GM21360 (cell line): ENCODE data around the gene GALNT15.

ENCODE experiments used
- ATAC-seq: cut with Tn5 transposase; IDR thresholded peaks from one replicate; pipeline ENCODE4 v1.9.1; 2021; ENCODE audit warnings: mild to moderate bottlenecking, moderate library complexity; ENCODE audit not compliant: unreplicated experiment

Gene GALNT15, protein sequence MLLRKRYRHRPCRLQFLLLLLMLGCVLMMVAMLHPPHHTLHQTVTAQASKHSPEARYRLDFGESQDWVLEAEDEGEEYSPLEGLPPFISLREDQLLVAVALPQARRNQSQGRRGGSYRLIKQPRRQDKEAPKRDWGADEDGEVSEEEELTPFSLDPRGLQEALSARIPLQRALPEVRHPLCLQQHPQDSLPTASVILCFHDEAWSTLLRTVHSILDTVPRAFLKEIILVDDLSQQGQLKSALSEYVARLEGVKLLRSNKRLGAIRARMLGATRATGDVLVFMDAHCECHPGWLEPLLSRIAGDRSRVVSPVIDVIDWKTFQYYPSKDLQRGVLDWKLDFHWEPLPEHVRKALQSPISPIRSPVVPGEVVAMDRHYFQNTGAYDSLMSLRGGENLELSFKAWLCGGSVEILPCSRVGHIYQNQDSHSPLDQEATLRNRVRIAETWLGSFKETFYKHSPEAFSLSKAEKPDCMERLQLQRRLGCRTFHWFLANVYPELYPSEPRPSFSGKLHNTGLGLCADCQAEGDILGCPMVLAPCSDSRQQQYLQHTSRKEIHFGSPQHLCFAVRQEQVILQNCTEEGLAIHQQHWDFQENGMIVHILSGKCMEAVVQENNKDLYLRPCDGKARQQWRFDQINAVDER

DNA sequence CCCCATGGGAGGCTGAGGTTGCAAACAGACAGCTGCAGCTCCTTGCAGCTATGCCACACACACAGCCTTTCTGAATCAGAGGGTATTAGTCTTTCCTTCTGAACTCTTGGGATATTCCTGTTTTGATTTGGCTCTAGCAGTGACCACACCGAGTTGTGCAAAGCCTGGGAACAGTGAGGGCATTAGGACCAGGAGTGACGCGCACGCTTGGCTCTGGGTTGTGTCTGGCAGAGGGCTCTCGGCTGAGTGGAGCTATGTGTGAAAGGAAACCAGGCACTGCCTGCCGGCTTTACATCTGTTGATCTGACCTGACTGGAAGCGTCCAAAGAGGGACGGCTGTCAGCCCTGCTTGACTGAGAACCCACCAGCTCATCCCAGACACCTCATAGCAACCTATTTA lies at the start of gene GALNT15:
Gene GALNT15, plus strand, starts transcription at position 292 of the 400 bp plus-strand sequence. CDS start 472 bp downstream, outside the sequence.
- no peak for ATAC-seq

DNA sequence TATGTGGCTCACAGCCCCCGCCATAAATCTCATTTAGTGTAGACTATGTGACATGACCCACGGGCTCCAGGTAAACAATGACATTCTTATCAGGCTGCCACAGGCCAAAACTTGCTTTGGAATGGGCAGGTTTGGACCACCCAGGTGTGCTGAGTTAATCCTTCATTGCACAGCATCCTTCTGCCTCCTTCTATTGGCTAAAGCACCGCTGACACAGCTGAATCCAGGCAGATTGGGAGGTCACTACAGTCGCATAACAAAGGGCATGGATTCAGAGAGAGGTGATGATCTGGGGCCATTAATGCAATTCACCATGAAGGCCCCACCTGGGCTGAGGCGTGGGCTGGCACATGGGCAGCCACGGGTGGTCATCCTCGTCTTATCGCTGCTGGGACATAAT lies 47.8 kb upstream of the GALNT15 start:
- ATAC-seq, result no peak

GRCh38 chr3:16127249-16127648 lies 47.2 kb upstream of the GALNT15 start:
- no peak for ATAC-seq

DNA sequence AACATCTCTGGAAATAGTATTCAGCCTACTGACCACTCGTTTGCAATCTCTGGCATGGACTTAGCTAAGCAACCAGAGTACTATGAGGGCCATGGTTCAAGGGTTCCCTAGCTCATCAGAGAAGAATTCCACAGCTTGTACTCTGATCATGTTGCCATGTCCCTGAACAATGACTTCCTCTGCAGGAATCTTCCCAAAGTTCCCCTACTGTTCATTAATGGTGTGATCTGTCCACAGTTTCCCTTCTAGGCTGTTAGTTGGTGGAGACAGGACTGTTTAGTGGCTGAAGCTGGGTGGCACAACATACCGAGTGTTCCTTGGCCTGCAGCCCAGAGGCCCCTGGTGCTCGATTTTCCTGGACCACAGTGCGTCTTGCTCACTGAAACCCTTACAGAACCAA lies 44.4 kb upstream of the GALNT15 start:
- ATAC-seq, result no peak

DNA sequence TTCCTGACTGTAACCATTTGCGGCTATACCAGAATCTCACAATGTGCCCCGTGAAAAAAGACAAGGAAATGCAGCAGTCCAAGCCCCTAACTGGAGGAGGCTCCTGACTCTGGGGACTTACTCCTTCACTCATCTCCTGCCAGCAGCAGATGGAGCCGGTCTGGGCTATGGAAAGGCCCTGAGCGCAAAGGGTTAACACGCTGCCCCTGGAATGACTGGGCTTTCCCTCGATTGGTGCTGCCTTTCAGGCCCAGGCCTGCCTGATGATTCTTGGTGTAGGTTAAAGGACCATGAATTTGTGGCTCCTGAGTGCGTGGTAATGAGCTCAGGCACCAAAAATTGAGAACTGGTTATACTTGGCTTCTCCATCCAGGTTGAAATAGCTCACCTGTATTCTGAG lies 42.3 kb upstream of the GALNT15 start:
- ATAC-seq, result no peak

DNA sequence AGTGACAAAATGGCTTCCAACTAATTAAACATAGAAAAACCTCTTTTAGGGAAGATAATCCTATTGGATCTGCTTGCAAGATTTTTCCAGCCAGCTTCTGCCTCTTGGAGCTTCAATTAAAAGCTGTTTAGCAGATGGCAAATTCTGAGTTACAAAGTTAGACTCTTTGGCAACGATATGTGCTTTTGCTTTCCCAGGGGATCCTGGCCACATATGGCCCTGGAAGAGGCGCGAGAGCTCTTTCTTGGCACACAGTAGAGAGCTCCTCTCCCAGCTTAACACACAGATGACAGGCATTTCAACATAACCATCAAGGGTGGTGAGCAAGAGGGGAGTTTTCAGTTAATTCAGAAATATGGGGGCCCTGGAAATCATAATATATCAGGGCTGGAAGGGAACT lies 41.6 kb upstream of the GALNT15 start:
- ATAC-seq, result no peak

- ATAC-seq, result no peak
These were observed 40.1 kb upstream of the GALNT15 start for GRCh38 chr3:16134173-16134928.

- ATAC-seq, result no peak
These were observed 38.4 kb upstream of the GALNT15 start for GRCh38 chr3:16136055-16136454.

GRCh38 chr3:16137044-16137443 lies 37.4 kb upstream of the GALNT15 start:
- ATAC-seq, result no peak

- ATAC-seq, result no peak
These were observed 36.5 kb upstream of the GALNT15 start for GRCh38 chr3:16137977-16138376.

- ATAC-seq, result no peak
These were observed 34.2 kb upstream of the GALNT15 start for GRCh38 chr3:16140116-16140893.

DNA sequence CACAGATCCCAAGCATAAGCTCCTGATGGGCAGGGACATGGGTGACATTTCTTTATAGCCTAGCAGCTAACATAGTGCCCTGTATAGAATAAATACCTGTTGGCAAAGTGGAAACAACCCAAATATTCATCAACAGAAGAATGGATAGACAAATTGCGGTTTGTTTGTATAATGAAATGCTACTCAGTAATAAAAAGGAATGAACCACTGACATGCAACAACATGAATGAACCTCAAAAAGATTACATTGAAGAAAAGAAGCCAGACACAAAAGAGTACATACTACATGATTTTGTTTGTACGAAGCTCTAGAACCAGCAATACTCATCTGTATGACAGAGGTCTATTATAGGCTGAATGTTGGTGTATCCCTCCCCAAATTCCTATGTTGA lies 33.6 kb upstream of the GALNT15 start:
- ATAC-seq, result no peak

DNA sequence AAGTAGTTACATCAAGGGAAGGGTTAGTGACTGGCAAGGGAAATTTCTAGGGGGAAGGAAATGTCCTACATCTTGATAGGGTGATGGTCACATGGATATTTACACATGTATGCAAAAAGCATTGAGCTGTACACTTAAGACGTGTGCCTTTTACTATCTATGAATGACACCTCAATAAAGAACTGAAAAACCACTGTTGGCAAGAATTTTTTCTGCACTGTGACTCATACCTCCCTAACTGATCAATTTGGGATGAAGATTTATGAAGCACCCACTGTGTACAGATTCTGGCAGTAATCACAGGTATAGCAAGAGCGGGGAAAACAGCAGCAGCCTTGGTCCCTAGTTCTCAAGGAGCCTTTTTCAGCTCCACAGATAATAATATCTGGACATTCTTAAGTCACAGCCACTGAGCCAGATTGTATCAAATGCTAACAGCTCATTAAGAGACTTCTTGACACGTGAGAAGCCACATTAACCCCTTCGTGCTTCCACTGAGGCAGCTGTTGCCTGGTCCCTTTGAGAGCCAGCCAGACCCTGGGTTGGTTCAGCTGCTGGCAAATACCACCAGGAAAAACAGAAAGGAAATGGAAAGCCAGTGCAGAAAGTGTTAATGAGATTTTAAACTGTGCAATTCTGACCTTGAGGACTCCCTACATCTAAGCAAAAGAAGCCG lies 32.0 kb upstream of the GALNT15 start:
- no peak for ATAC-seq

DNA sequence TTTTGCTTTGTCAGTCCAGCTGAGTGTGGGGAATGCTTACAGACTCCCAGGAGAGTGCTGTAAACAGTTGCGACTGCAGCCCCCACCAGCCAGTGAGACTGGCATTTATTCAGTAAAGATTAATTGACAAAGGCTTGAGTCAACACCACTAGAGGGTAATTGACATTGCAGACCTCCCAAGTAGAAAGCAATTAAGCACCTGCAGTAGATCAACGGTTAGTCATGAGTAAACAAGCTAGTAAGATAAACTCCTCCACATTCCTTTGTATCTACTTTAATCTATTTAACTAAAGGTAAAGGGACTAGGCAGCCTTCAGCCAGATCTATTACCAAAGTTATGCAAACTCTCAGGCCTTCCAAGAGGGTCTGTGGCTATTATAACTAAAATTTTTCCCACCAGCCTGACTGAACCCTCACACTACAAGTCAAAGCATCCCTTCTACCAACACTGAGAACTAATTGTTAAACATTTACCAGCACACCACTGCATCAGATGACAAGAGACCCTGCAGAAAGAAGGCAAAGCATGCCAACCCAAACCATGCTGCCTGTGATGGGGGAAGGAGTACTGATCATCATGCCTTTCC lies 30.5 kb upstream of the GALNT15 start:
- ATAC-seq, result no peak

DNA sequence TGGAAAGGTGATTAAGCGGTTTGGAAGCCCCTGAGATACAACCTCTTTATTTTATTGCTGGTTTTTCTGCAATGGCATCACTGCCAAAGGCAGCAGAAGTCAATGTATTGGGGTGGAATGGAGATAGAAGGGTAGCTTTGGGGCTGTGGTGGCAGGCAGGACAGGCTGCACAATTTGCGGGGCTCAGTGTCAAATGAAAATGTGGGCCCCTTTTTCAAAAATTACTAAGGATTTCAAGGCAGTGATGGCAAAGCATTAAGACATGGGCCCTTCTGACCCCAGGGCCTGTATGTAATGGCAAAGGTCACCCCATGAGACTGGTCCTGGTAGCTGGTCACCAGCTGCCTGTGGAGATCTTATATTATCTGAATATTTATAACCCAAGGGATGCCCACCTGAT lies 29.3 kb upstream of the GALNT15 start:
- no peak for ATAC-seq

GRCh38 chr3:16146015-16146730 lies 28.3 kb upstream of the GALNT15 start:
- ATAC-seq, result no peak

DNA sequence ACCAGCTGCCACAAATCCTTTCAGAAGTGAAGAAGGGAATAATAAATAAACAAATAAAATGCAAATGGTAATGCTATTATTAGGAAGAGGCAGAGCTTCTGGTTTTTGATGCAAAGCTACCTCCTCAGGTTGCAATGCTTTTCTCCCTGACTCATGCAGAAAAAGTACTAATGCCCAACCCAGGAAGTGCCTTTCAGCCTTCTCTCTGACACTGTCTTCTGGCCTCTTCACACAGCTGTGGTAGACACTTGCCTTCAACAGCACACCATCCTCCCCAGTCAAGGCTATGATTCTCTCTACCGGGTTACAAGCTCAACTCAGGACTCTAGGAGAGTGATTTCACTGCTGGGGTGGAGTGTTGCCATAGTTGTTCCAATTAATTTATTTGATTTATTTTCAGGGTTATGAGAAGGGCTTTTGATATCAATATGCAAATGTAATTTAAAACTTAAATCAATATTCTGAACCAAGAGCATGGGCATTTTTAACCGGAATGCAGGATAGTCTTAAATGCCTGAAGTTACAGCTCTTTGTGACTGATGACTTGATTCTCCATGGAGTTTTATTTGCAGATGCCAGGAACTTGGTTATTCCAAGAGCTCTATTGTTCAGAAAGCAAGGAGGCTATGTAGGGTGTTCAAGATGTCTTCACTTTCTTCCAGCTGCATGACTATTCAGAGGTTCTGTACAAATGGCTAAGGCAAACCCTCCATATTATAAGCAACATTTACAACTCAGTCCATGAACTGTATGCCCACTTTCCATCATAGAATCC lies 27.1 kb upstream of the GALNT15 start:
- no peak for ATAC-seq

DNA sequence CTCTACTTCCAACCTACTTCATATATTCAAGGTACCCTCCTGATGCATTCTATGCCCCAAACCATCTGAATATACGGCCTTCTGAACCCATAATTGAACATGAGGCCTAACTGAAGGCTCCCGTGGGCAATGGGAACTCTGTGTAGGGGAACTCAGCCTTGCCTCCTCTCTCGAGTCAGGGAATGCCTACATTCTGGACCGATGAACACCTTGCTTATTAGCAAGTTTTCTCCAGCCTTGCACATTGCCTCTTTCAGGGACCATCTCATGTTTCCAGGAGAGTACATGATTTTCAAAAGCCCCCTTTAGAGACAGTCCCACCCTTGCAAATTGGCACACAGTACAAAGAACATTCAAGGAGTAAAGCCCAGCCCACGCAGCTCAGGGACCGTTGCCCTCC lies 26.3 kb upstream of the GALNT15 start:
- no peak for ATAC-seq

DNA sequence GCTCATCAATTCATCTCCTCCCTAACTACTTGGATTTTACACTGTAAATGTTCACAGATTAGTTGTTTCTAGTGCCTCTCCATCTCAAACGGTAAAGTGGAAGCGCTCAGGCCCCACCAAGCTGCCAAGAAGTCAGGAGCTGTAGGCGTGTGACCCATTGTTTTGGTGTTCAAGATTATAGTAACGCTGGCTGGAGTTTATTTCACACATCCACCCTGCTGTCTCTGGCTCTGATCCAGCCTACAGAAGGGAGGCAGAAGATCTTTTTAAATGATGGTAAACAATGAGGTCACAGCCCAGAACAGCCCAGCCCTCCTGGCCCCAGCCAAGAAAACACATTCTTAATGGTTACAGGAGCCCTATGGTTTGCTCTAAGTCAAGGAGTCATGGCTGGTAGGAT lies 25.7 kb upstream of the GALNT15 start:
- no peak for ATAC-seq
